Osteoblast (primary cell): Measurements from ENCODE around the gene PPT2. TPM values are rescaled to one million over a fixed set of nuclear protein-coding genes. Genes with fewer than 3 reads are reported as not detected.

Experiments used
- DNase-seq: peaks from one replicate; pipeline ENCODE4 v3.0.0; 2011; ENCODE audit warnings: low spot score, mixed read lengths; ENCODE audit not compliant: insufficient read length; ENCODE audit errors: missing footprints
- H2AFZ ChIP-seq: 2 replicates; pipeline ENCODE4 v1.6.0; 2011; ENCODE audit warnings: mild to moderate bottlenecking, low read length
- H3K27ac ChIP-seq: 2 replicates; pipeline ENCODE4 v1.5.1; 2011; ENCODE audit warnings: mild to moderate bottlenecking, low read depth, low read length, moderate library complexity
- H3K27me3 ChIP-seq: 2 replicates; pipeline ENCODE4 v1.6.0; 2012; ENCODE audit warnings: mild to moderate bottlenecking, control low read depth, inconsistent platforms, low read length, moderate library complexity; ENCODE audit not compliant: insufficient read depth
- H3K36me3 ChIP-seq: 2 replicates; pipeline ENCODE4 v1.5.1; 2011; ENCODE audit warnings: mild to moderate bottlenecking, low read length, control low read depth, moderate library complexity; ENCODE audit not compliant: insufficient read depth
- H3K4me1 ChIP-seq: 2 replicates; pipeline ENCODE4 v1.5.1; 2011; ENCODE audit warnings: mild to moderate bottlenecking, low read length, control low read depth, moderate library complexity; ENCODE audit not compliant: insufficient read depth
- H3K4me2 ChIP-seq: 2 replicates; pipeline ENCODE4 v1.6.0; 2011; ENCODE audit warnings: mild to moderate bottlenecking, low read length; ENCODE audit not compliant: insufficient read depth
- H3K4me3 ChIP-seq: fragments of 200-600 bp; sonication (generic); 3 replicates; pipeline ENCODE4 v1.5.1; 2012; ENCODE audit warnings: mild to moderate bottlenecking, low read length, inconsistent platforms; ENCODE audit not compliant: insufficient read depth
- H3K79me2 ChIP-seq: 2 replicates; pipeline ENCODE4 v1.6.0; 2012; ENCODE audit warnings: mild to moderate bottlenecking, low read length, control low read depth, inconsistent platforms; ENCODE audit not compliant: insufficient read depth
- H3K9me3 ChIP-seq: 2 replicates; pipeline ENCODE4 v1.5.1; 2011; ENCODE audit warnings: low read depth, low read length, control low read depth
- H4K20me1 ChIP-seq: 2 replicates; pipeline ENCODE4 v1.6.0; 2012; ENCODE audit warnings: mild to moderate bottlenecking, low read length, control low read depth; ENCODE audit not compliant: insufficient read depth
- total RNA-seq: library from RNA; depleted of rRNA; stranded (reverse); fragments of >200 nt; gene quantifications from 2 replicates; pipeline ENCODE4 v1.2.3, GENCODE V29; 2012
- TF ChIP-seq, protein P1 (sequence below): IDR thresholded peaks from 2 replicates; pipeline ENCODE4 v1.5.1; 2011; ENCODE audit warnings: mild to moderate bottlenecking, low read depth, low read length, moderate library complexity; ENCODE audit errors: extremely low read depth

PPT2 gene
- total RNA-seq, 1 donor = 8.3 TPM

DNA sequence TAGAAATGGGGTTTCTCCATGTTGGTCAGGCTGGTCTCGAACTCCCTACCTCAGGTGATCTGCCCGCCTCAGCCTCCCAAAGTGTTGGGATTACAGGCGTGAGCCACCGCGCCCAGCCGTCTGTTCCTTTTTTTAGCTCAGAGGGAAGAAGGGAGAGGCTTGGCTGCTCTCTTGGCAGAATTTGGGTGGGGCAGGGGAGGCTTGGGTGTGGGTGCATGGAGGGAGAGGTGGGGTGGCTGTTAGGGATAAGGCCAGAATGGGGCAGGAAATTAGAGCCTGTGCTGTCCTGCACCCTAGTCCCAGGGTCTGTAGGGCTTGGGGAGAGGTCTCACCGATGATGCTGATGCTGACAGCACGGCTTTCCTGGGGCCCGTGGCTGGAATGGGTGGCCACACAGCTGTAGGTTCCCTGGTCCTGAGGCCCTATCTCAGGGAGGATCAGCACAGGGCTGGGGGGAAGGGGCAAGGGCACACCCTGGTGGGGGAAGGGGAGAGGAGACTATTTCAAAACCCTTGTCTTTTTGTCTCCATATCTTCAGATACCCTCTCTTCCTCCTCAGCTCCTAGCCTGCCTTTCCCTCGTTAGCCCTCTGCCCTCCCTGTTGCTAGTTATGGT, 28.1 kb downstream of the PPT2 start:
- Histone ChIP-seq H3K79me2 (peaks cover 11% of the 10 kb centered on the region), H2AFZ (no peak overlapping the region), H3K27ac (no peak overlapping the region), H3K4me2 (no peak overlapping the region), H3K4me1 (peaks cover 15% of the 10 kb centered on the region), H3K36me3 (peaks cover 43% of the 10 kb centered on the region), H3K9me3 (no peaks in the 10 kb centered on the region), H3K4me3 (no peak overlapping the region), H3K27me3 (no peaks in the 10 kb centered on the region), H4K20me1 (no peaks in the 10 kb centered on the region)
- DNase-seq = peak; percentile 71
- TF ChIP-seq, protein P1, sequence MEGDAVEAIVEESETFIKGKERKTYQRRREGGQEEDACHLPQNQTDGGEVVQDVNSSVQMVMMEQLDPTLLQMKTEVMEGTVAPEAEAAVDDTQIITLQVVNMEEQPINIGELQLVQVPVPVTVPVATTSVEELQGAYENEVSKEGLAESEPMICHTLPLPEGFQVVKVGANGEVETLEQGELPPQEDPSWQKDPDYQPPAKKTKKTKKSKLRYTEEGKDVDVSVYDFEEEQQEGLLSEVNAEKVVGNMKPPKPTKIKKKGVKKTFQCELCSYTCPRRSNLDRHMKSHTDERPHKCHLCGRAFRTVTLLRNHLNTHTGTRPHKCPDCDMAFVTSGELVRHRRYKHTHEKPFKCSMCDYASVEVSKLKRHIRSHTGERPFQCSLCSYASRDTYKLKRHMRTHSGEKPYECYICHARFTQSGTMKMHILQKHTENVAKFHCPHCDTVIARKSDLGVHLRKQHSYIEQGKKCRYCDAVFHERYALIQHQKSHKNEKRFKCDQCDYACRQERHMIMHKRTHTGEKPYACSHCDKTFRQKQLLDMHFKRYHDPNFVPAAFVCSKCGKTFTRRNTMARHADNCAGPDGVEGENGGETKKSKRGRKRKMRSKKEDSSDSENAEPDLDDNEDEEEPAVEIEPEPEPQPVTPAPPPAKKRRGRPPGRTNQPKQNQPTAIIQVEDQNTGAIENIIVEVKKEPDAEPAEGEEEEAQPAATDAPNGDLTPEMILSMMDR = no peak

DNA sequence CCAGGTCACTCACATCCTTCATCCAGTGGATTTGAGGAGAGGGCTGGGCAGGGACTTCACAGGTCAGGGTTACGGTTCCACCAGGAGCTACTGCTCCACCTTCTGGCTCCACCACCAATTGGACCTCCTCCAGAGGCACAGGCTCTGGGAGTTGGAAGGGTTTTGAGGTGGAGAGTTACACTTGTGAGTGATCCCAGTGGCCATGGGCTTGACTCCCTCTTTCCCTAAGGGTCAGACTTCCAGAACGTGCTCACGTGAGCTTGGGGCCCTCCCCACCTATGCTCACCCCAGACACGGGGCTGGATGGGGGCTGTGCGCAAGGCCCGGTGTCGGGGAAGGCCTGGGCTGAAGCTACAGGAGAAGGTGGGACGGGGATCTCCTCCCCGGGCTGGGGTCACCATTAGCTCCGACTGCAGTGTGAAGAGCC, 28.6 kb downstream of the PPT2 start:
- Histone ChIP-seq H2AFZ (no peak overlapping the region), H3K4me1 (peaks cover 9% of the 10 kb centered on the region), H3K27me3 (no peaks in the 10 kb centered on the region), H3K4me3 (no peak overlapping the region), H3K9me3 (no peaks in the 10 kb centered on the region), H3K36me3 (peaks cover 49% of the 10 kb centered on the region), H4K20me1 (no peaks in the 10 kb centered on the region), H3K4me2 (no peak overlapping the region), H3K79me2 (peaks cover 15% of the 10 kb centered on the region), H3K27ac (no peak overlapping the region)
- TF ChIP-seq, protein P1 = no peak
- peak; percentile 50 for DNase-seq

DNA sequence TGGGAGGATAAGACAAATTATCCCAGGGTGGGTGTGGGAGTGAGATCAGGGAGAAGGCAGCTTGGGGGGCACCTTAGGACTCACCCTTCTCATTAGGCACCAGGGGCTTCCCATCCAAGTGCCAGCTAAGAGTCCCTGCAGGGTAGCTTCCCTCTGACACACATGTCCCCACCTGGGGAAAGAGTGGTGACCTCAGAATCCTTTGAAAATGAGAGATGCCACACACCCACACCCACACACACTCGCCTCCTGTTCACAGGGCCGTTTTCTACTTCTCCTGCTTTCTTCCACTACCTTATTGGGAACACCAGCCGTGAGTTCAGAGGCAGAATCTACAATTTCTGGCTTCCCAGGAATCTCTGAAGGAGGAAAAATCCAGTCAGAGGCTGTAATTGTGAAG, 29.1 kb downstream of the PPT2 start:
- TF ChIP-seq, protein P1 = no peak
- H3K36me3 ChIP-seq = peaks cover 54% of the 10 kb centered on the region
- H3K9me3 ChIP-seq = no peaks in the 10 kb centered on the region
- H3K4me2 ChIP-seq = no peak overlapping the region
- H3K79me2 ChIP-seq = peaks cover 17% of the 10 kb centered on the region
- no peaks in the 10 kb centered on the region for H3K27me3 ChIP-seq
- peaks cover 8% of the 10 kb centered on the region for H3K4me1 ChIP-seq
- peak overlapping the region; percentile 4 for H3K27ac ChIP-seq
- H2AFZ ChIP-seq = no peak overlapping the region
- H4K20me1 ChIP-seq = no peaks in the 10 kb centered on the region
- DNase-seq = peak; percentile 23
- no peak overlapping the region for H3K4me3 ChIP-seq

GRCh38 chr6:32183483-32184083, 29.6 kb downstream of the PPT2 start:
- Histone ChIP-seq H3K4me3 (no peak overlapping the region), H3K9me3 (no peaks in the 10 kb centered on the region), H3K27me3 (no peaks in the 10 kb centered on the region), H3K79me2 (peaks cover 17% of the 10 kb centered on the region), H3K4me2 (no peak overlapping the region), H3K36me3 (peaks cover 54% of the 10 kb centered on the region), H3K4me1 (peaks cover 8% of the 10 kb centered on the region), H4K20me1 (no peaks in the 10 kb centered on the region), H2AFZ (no peak overlapping the region), H3K27ac (peak overlapping the region; percentile 4)
- TF ChIP-seq, protein P1 = no peak
- no peak for DNase-seq
